Measurements from ENCODE around the gene ALK. TPM values are rescaled to one million over a fixed set of nuclear protein-coding genes. Genes with fewer than 3 reads are reported as not detected.

The ALK gene
- under 1 TPM in 1 of 4 donors, not detected in 3; 0.19 TPM for total RNA-seq

DNA sequence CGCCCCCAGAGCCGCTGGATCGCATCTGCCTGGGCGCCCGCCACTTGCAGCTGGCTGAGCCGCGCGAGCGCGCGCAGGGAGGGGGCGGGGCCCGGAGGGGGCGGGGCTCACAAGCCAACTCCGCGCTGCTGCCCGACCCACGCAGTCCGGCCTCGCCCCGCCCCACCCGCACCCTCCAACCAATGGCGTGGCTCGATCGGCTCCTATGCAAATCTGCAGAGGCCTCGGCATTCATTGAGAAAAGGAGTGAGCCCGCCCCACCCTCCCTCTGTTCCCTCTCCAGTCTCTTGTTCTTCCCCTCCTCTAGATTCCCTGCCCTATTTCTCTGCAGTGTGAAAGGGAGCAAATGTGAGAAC, at the start of gene ALK:
TSS of gene ALK (minus strand) at position 27 of the 356 bp plus-strand sequence. CDS start 927 bp downstream, outside the sequence.
- Histone ChIP-seq H3K27ac (no peak within 1 kb of the TSS), H3K9me3 (no peaks in the 10 kb centered on the region), H3K4me3 (peak within 1 kb of the TSS; percentile 18 to 62 (median 40)), H3K27me3 (peaks cover 0 to 70% (median 9%) of the 10 kb centered on the region in 4 donors), H3K36me3 (no peaks in the 10 kb centered on the region), H3K4me1 (peaks cover 20 to 33% (median 23%) of the 10 kb centered on the region in 3 donors)
- intact Hi-C loops (cut with DNase I), result loop anchor here (5.0 kb wide), 1 partner anchor 106 kb away; no protein-coding TSS in a partner anchor
- 0% methylated on average over 2 of the region's 27 CpGs; no CpG with 5 or more reads in 1 of the 2 donors for WGBS, 2 donors
- peak; percentile 2 for DNase-seq
- TF ChIP-seq CTCF (IDR thresholded peaks at IDR 0.05) (no peak), POLR2A (IDR thresholded peaks at IDR 0.05) (no peak)

DNA sequence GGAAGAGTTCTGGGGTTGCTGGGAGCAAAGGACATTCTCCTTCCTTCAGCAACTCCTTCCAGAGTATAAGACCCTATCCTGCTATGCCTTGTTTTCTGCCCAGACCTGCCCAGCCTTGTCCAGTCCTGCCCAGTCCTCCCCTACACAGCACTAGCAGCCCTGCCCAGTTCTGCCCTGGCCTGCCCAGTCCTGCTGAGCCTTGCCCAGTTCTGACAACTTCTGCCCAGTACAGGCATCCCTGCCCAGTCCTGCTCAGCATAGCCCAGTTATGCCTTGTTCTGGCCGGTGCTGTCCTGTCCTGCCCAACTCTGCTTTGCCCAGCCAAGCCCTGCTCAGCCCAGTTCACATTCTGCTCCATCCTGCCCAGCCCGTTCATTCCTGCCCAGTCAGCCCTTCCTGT, 44.9 kb upstream of the ALK start:
- intact Hi-C loops (cut with DNase I), result no loop called here
- Histone ChIP-seq H3K36me3 (no peaks in the 10 kb centered on the region), H3K27me3 (peaks cover 0 to 9% (median 0%) of the 10 kb centered on the region in 4 donors), H3K4me3 (no peak overlapping the region), H3K27ac (peak overlapping the region; percentile 49 to 63 (median 55)), H3K9me3 (no peaks in the 10 kb centered on the region), H3K4me1 (peaks cover 0 to 40% (median 0%) of the 10 kb centered on the region in 3 donors)
- TF ChIP-seq POLR2A (IDR thresholded peaks at IDR 0.05) (no peak), CTCF (IDR thresholded peaks at IDR 0.05) (no peak)
- WGBS, 2 donors, result 20 to 91% methylated on average over 1 to 2 of the region's 2 CpGs
- no peak for DNase-seq

- Histone ChIP-seq H3K27ac (no peak overlapping the region), H3K4me1 (peaks cover 0 to 40% (median 0%) of the 10 kb centered on the region in 3 donors), H3K36me3 (no peaks in the 10 kb centered on the region), H3K27me3 (peaks cover 0 to 9% (median 0%) of the 10 kb centered on the region in 4 donors), H3K4me3 (no peak overlapping the region), H3K9me3 (no peaks in the 10 kb centered on the region)
- WGBS, 2 donors, result 0% methylated on average over 1 of the region's 3 CpGs; no CpG with 5 or more reads in 1 of the 2 donors
- DNase-seq, result no peak
- TF ChIP-seq POLR2A (IDR thresholded peaks at IDR 0.05), result no peak
- no peak for TF ChIP-seq CTCF (IDR thresholded peaks at IDR 0.05)
- intact Hi-C loops (cut with DNase I), result no loop called here
These were observed 42.7 kb upstream of the ALK start for GRCh38 chr2:29963972-29964570.

- H3K36me3 ChIP-seq, result no peaks in the 10 kb centered on the region
- DNase-seq, result no peak
- no peak overlapping the region for H3K4me3 ChIP-seq
- H3K9me3 ChIP-seq, result no peaks in the 10 kb centered on the region
- intact Hi-C loops (cut with DNase I), result no loop called here
- 73% methylated on average over 4 of the region's 4 CpGs for WGBS, 2 donors
- no peak overlapping the region for H3K27ac ChIP-seq
- peaks cover 0 to 14% (median 0%) of the 10 kb centered on the region in 4 donors for H3K27me3 ChIP-seq
- TF ChIP-seq CTCF (IDR thresholded peaks at IDR 0.05) (no peak), POLR2A (IDR thresholded peaks at IDR 0.05) (no peak)
- peaks cover 0 to 40% (median 0%) of the 10 kb centered on the region in 3 donors for H3K4me1 ChIP-seq
These were observed 41.5 kb upstream of the ALK start for GRCh38 chr2:29962922-29963321.

- DNase-seq, result no peak
- H3K4me3 ChIP-seq, result no peak overlapping the region
- H3K4me1 ChIP-seq, result peaks cover 0 to 39% (median 19%) of the 10 kb centered on the region in 3 donors
- TF ChIP-seq CTCF (IDR thresholded peaks at IDR 0.05) (no peak), POLR2A (IDR thresholded peaks at IDR 0.05) (no peak)
- intact Hi-C loops (cut with DNase I), result no loop called here
- no peaks in the 10 kb centered on the region for H3K9me3 ChIP-seq
- H3K27me3 ChIP-seq, result peaks cover 0 to 5% (median 0%) of the 10 kb centered on the region in 4 donors
- H3K27ac ChIP-seq, result no peak overlapping the region
- no peaks in the 10 kb centered on the region for H3K36me3 ChIP-seq
These were observed 32.9 kb upstream of the ALK start for GRCh38 chr2:29954316-29954715.
